Activated CD8-positive, alpha-beta memory T cell treated with anti-CD3 and anti-CD28 coated beads for 24 hours (primary cell): Measurements from ENCODE around the gene PRUNE2.
"Not testable (repeated sequence)": the region's sequence is repeated elsewhere in the genome, so short reads cannot be mapped to it uniquely, and the experiment has no call there.

Source experiments
- DNase-seq: peaks from one replicate; pipeline ENCODE4 v3.0.0-alpha.2; 2020

The PRUNE2 gene

GRCh38 chr9:76905791-76906646, at the start of gene PRUNE2:
PRUNE2 (minus strand) TSS chr9:76906114; CDS start chr9:76905963, 151 bp downstream.
- no peak for DNase-seq

- not testable (repeated sequence) for DNase-seq
Measured at GRCh38 chr9:76955406-76955805, 49.5 kb upstream of the PRUNE2 start.

GRCh38 chr9:76949865-76950264, 44.0 kb upstream of the PRUNE2 start:
- no peak for DNase-seq

GRCh38 chr9:76944011-76944410, 38.1 kb upstream of the PRUNE2 start:
- DNase-seq, result no peak

- DNase-seq, result no peak
Measured at GRCh38 chr9:76943054-76943453, 37.1 kb upstream of the PRUNE2 start.

- no peak for DNase-seq
Measured at GRCh38 chr9:76932757-76933156, 26.8 kb upstream of the PRUNE2 start.

- no peak for DNase-seq
Measured at GRCh38 chr9:76932265-76932664, 26.4 kb upstream of the PRUNE2 start.

- DNase-seq, result no peak
Measured at GRCh38 chr9:76927540-76928240, 21.8 kb upstream of the PRUNE2 start.

GRCh38 chr9:76926846-76927245, 20.9 kb upstream of the PRUNE2 start:
- DNase-seq, result no peak

- DNase-seq, result no peak
Measured at GRCh38 chr9:76926324-76926741, 20.4 kb upstream of the PRUNE2 start.

GRCh38 chr9:76921165-76921564, 15.3 kb upstream of the PRUNE2 start:
- DNase-seq, result no peak

GRCh38 chr9:76917299-76917698, 11.4 kb upstream of the PRUNE2 start:
- DNase-seq, result no peak

GRCh38 chr9:76916231-76916630, 10.3 kb upstream of the PRUNE2 start:
- DNase-seq, result no peak

GRCh38 chr9:76913467-76913866, 7.6 kb upstream of the PRUNE2 start:
- no peak for DNase-seq

- DNase-seq, result no peak
Measured at GRCh38 chr9:76912636-76913275, 6.8 kb upstream of the PRUNE2 start.

- DNase-seq, result no peak
Measured at GRCh38 chr9:76911971-76912370, 6.1 kb upstream of the PRUNE2 start.

GRCh38 chr9:76910861-76911260, 4.9 kb upstream of the PRUNE2 start:
- DNase-seq, result no peak

GRCh38 chr9:76906647-76906975, 697 bp upstream of the PRUNE2 start:
- no peak for DNase-seq

- DNase-seq, result no peak
Measured at GRCh38 chr9:76904661-76905457, 1.1 kb downstream of the PRUNE2 start.

GRCh38 chr9:76902395-76902794, 3.5 kb downstream of the PRUNE2 start:
- DNase-seq, result no peak

GRCh38 chr9:76901801-76902200, 4.1 kb downstream of the PRUNE2 start:
- DNase-seq, result no peak

GRCh38 chr9:76900884-76901440, 5.0 kb downstream of the PRUNE2 start:
- no peak for DNase-seq

GRCh38 chr9:76898786-76899185, 7.1 kb downstream of the PRUNE2 start:
- DNase-seq, result no peak
